CD4-positive, alpha-beta T cell treated with Interleukin-2 at 100 ng/mL for 4 hours (primary cell): ENCODE results near the gene MAP1B.

Experiments used
- DNase-seq: peaks from one replicate; pipeline ENCODE4 v3.0.0-alpha.2; 2020; ENCODE audit warnings: low spot score

The MAP1B gene

GRCh38 chr5:72194846-72195245 lies 87.6 kb downstream of the MAP1B start:
- DNase-seq = peak; percentile 11

GRCh38 chr5:72195581-72195980 lies 88.3 kb downstream of the MAP1B start:
- DNase-seq = no peak

- no peak for DNase-seq
These were observed 90.1 kb downstream of the MAP1B start for GRCh38 chr5:72197393-72197792.

DNA sequence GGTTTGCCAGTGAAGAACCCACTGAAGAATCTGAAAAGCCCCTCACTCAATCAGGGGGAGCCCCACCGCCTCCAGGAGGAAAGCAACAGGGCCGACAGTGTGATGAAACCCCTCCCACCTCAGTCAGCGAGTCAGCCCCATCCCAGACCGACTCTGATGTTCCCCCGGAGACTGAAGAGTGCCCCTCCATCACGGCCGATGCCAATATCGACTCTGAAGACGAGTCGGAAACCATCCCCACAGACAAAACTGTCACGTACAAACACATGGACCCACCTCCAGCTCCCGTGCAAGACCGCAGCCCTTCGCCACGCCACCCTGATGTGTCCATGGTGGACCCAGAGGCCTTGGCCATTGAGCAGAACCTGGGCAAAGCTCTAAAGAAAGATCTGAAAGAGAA lies 92.4 kb downstream of the MAP1B start:
- no peak for DNase-seq

DNA sequence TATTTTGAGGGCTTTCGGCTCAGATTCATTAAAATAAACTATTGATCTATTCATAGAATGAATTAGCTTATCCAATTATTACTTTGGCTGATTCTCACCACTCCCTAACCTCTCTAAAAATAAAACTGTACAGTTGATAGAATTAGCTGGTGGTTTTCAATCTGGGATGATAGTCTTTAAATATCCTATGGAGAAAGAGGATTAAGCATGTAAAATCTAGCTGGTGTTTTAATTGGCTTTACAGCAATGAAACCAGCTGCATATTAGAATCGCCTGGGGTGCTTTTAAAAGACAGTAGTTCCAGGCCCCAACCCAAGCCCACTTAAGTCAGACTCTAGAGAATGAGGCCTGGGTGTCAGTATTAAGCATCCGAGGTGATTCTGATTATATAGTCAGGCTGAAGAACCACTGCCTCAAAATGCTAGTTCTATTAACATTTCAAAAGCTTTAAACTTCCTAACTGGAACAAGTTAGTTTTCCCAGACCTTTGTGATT lies 95.1 kb downstream of the MAP1B start:
- DNase-seq = no peak

DNA sequence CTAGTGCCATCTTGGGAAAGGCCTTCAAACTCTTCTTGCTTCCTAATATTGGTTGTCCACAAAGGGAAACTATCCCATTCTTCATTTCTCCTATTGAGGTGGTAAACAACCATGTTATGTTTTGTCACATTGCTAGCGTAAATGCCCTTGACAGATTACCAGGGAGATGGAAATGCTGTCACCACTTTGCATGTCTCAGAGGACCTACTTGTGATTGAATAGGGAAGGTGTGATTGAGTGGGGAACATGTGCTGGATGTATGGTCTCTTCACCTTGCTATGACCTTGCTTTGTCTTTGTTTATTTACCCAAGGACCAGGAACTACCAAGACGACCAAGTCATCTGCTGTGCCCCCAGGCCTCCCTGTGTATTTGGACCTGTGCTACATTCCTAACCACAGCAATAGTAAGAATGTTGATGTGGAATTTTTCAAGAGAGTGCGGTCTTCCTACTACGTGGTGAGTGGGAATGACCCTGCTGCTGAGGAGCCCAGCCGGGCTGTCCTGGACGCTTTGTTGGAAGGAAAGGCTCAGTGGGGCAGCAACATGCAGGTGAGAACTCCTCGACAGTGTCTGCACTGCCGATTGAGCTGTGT lies 96.1 kb downstream of the MAP1B start:
- DNase-seq = no peak

DNA sequence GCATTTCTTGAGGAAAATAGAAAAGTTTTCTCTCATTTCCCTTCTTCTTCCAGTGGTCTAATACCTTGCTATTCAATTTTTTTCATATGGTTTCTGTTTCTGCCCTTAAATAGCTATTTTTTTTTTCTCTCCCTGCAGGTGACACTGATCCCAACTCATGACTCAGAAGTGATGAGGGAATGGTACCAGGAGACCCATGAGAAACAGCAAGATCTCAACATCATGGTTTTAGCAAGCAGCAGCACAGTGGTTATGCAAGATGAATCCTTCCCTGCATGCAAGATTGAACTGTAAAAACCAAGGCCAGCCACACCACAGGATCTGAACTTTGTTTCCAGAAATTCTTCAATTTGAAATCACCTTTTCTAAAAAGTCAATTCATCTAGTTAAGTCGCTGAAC lies 97.7 kb downstream of the MAP1B start:
- DNase-seq = no peak

GRCh38 chr5:72205431-72206009 lies 98.2 kb downstream of the MAP1B start:
- DNase-seq = no peak

DNA sequence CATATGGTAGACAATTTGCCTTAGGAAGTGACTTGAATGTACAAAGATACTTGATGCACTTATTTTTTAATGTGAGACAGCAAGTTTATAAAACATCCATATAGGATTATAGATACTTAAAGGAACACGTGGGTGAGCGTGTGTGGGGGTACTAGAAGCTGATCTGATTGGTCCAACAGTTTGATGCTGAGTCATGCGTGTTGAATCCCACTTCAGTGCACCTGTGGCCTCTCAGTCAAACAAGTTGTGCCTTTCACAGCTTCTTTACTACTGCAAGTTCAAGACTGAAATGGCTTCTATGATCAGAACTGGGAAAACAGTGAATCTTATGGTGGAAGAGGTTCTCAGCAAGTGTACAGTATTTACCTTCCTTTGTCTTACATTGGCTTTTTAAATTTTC lies 98.9 kb downstream of the MAP1B start:
- DNase-seq = no peak

DNA sequence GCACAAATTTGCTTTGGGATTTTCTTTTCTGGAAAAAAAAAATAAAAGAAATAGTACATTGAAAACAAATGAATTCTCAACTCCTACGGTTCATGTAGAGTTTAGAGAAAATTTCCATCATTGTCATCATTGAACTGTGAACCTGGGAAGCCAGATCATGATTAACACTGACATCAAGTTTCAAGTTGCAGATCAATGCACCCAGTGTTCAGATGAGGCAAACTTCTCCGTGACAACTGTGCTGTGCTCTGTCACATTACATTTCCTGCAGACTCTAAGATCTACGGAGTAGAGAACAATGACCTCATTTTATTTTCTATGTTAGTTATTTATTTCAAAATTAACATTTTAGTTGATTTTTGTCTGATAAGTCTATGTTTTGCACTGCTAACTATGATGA lies 99.7 kb downstream of the MAP1B start:
- DNase-seq = no peak

DNA sequence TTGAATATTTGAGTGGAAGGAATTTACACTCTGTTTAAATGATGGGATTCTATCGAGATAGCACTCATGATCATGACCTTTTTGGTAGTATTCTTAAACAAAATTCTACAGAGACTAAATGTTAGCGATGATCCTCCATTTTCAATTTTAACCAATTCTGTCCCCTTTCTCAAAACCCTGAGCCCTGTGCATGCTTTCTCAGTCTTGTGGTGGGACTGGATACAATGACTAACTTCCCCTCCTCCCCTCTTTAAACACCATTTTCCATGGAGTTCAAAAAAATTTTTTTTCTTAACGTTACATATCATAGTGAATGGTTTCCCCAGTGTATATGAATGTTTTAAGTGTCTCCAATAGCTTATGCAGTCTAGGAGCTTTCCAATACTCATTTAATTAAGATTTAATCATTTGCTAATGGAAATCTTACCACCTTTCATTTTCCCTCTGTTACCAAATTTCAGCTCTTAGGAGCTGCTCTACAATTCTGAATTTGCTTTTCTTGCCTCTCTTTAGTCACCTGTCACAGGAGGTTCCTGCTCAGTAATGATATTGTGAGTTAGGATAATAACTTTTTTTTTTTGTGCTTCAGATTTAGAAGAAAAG lies 101.2 kb downstream of the MAP1B start:
- no peak for DNase-seq

DNA sequence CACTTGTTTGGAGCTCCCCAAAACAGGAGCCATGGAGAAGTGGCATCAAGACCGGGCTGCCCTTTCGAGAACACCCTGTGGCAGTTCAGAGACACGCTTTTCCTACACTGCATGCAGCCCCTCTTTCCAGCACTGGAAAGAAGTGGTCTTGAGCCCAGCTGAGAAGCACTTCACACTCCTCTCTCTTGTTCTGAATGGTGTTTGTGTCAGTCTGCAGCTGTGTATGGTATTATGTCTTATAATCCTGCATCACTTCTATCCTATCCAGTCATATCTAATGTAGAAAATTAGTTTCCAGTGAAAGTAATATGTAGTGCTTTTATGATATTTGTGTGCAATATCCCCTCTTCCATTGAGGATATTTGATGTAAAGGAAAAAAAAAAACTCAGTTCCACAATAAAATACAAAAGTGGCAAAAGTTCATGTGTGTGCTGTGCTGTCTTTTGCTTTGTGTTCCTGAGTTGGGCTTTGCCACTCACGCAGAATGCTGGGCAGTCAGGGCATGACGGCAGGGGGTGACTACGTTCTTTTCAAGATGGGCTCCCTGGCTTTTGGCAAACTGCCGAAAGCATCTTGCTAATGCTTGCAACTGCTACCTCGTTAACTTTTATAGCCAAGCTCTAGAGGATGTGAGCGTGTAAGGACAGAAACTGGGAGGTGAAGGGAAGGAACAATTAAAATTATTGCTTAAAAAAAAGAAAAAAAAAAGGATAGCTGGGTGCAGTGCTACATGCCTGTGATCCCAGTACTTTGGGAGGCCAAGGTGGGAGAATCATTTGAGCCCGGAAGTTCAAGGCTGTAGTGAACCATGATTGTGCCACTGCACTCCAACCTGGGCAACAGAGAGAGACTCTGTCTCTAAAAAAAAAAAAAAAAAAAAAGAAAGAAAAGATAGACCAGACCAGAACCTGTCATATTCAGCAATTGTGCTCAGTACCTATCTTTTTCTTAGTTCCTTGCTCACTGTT lies 102.2 kb downstream of the MAP1B start:
- no peak for DNase-seq

DNA sequence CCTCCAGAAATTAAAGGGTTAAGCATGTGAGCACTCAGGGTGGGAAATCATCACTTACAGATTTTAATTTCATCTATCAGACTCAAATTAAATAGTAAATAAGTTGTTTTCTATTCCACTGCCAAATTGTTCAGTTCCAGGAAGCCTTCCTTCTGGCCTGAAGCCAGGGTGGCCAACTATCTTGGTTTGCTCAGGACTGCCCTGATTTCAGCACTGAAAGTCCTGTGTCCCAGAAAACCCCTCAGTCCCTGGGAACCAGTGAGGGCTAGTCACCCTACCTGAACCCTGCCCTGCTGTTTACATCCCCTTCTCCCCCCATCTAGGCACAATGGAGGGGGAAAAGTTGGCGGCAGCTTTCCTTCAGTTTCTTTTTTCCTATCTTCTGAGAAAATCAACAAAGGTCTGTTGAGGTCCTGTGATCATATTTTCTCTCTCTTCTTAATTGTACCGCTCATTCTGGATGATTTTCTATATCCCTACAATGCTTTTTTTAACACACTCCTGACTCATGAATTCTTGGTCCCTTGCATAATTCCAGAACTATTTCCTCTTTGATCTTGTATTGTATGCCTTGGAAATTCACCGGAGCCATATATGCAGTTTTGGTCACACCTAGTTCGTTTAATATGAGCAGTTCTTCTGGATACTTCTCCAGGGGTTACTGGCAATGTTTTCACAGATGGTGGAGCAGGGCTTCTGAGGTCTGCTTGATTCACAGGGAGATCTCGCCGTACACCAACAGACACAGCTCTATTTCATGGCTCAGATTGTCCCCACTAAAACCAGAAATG lies 103.8 kb downstream of the MAP1B start:
- DNase-seq = no peak

GRCh38 chr5:72212171-72212570 lies 104.9 kb downstream of the MAP1B start:
- DNase-seq = no peak

DNA sequence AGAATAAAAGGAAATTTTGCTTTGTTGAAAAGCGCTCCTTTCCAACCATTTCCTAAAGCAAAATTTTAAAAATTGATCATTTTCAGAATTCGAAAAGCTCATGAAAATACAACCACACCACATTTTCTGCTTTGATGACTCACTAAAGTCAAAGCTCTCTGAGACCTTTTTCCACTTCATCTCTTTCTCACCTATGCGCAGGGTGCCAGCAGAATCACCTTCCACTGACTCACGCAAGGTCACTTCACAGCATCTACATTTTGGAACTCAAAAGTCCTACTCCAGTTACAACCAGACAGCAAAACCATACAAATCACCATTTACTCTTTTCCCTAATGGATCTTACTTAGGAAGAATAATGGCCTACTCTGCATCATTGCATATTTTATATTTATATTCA lies 106.2 kb downstream of the MAP1B start:
- DNase-seq = no peak

DNA sequence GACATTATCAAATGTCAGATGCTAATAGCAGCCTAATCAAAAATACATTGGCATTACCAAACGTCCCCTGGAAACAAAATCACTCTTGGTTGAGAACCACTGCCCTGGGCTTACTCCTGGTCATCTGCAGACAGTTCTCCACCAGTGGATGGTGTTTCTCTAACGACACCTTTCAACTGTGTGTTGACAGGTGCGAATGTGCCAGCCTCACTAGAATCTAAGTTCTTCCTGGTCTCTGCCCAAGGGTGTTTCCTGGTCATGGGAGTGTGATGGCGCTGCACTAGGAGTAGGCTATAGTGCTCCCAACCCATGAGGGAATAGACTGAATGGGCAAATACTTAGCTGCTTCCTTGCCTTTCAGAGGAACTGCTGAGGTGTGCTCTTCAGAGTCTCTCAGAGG lies 106.9 kb downstream of the MAP1B start:
- DNase-seq = no peak

DNA sequence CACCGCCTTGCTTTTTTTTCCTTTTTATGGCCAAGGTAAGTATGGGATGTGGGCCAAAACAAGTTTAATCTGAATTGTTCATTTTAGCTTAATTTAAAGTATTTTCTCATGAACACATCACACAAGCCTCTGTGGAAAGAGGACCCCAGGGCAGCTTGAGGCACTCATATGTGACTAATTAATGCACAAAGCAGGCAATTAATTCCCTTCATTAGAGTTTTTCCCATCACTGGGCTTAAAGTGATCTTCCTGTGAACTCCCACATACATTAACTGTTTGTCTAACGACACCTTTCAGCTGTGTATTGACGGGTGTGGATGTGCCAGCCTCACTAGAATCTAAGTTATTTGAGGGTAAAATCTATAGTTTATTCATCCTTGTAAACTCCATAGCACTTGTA lies 109.5 kb downstream of the MAP1B start:
- DNase-seq = no peak

DNA sequence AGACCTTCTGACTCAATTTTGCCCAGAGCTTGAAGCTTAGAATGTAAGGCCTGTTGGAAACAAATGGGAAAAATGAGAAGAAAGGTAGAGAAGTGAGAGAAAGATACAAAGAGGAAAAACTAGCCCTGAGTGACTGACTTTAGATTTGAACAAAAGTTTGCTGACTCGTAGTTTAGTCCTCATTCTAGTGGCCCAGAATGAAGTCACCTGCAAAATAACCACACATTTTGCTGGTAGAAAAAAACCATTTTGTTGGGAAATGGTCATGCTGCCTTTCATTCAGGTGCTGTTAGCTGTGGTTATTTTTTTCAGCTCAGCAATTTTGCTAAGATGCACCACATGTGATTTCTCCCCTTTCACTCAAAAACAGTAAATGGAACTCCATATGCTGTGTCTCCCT lies 113.8 kb downstream of the MAP1B start:
- no peak for DNase-seq

GRCh38 chr5:72221541-72221940 lies 114.3 kb downstream of the MAP1B start:
- DNase-seq = no peak

GRCh38 chr5:72222521-72222920 lies 115.2 kb downstream of the MAP1B start:
- no peak for DNase-seq

DNA sequence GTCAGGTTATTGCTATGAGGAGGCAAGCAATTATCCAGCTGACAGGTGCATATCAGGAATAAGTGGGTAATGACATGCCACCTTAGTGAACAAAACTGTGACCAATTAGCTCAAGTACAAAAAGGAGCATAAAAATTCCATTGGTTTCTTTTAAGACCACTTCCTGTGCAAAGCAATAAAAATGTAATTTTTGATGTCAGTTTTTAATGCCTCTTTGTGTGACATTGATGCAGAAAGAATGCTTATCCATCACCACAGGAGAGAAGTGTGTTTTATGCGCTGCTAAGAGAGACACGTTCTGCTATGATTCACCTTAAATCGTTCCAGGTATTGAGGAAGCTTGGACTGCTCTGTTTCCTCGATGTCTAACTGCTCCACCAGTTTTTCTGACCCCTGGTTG lies 116.1 kb downstream of the MAP1B start:
- DNase-seq = no peak

- DNase-seq = no peak
These were observed 117.7 kb downstream of the MAP1B start for GRCh38 chr5:72224946-72225463.
